ENCODE results near the gene DOK7. TPM values are rescaled to one million over a fixed set of nuclear protein-coding genes. Genes with fewer than 3 reads are reported as not detected.

The DOK7 gene
- total RNA-seq, 2 donors from 2014 or later: 0.80 to 1.5 TPM

GRCh38 chr4:3444351-3445110 is 18.6 kb upstream of the DOK7 start:
- Histone ChIP-seq H3K27me3 (no peaks in the 10 kb centered on the region), H3K9me3 (no peaks in the 10 kb centered on the region), H3K27ac (no peak overlapping the region), H3K9ac (ENCODE audit: low read depth in 2 of 2, low read length in 2 of 2) (no peak overlapping the region), H3K36me3 (no peaks in the 10 kb centered on the region), H3K4me1 (no peaks in the 10 kb centered on the region), H3K4me3 (no peak overlapping the region)
- DNase-seq: no peak
- TF ChIP-seq CTCF (IDR thresholded peaks at IDR 0.05): no peak
- intact Hi-C loops (cut with DNase I): loop anchor here (5.0 kb wide), 2 partner anchors 97 to 252 kb away; no protein-coding TSS in a partner anchor

- TF ChIP-seq CTCF (IDR thresholded peaks at IDR 0.05): no peak
- H3K27ac ChIP-seq: no peak overlapping the region
- no peaks in the 10 kb centered on the region for H3K27me3 ChIP-seq
- no peaks in the 10 kb centered on the region for H3K9me3 ChIP-seq
- H3K36me3 ChIP-seq: no peaks in the 10 kb centered on the region
- no peak overlapping the region for H3K9ac ChIP-seq (ENCODE audit: low read depth in 2 of 2, low read length in 2 of 2)
- no peaks in the 10 kb centered on the region for H3K4me1 ChIP-seq
- intact Hi-C loops (cut with DNase I): no loop called here
- no peak overlapping the region for H3K4me3 ChIP-seq
- DNase-seq: no peak
Observed at GRCh38 chr4:3445111-3445820, 17.8 kb upstream of the DOK7 start.

GRCh38 chr4:3445829-3446545 is 17.1 kb upstream of the DOK7 start:
- Histone ChIP-seq H3K27ac (no peak overlapping the region), H3K36me3 (no peaks in the 10 kb centered on the region), H3K9ac (ENCODE audit: low read depth in 2 of 2, low read length in 2 of 2) (no peak overlapping the region), H3K4me3 (no peak overlapping the region), H3K4me1 (no peaks in the 10 kb centered on the region), H3K27me3 (no peaks in the 10 kb centered on the region), H3K9me3 (no peaks in the 10 kb centered on the region)
- DNase-seq: no peak
- intact Hi-C loops (cut with DNase I): no loop called here
- TF ChIP-seq CTCF (IDR thresholded peaks at IDR 0.05): no peak

- Histone ChIP-seq H3K4me1 (no peaks in the 10 kb centered on the region), H3K4me3 (no peak overlapping the region), H3K27ac (no peak overlapping the region), H3K9me3 (no peaks in the 10 kb centered on the region), H3K36me3 (no peaks in the 10 kb centered on the region), H3K9ac (ENCODE audit: low read depth in 2 of 2, low read length in 2 of 2) (no peak overlapping the region), H3K27me3 (no peaks in the 10 kb centered on the region)
- intact Hi-C loops (cut with DNase I): no loop called here
- TF ChIP-seq CTCF (IDR thresholded peaks at IDR 0.05): no peak
- DNase-seq: no peak
Observed at GRCh38 chr4:3446631-3447320, 16.3 kb upstream of the DOK7 start.
